Gastrocnemius medialis (tissue), 4 donors: Measurements from ENCODE around the gene PCSK6. TPM values are rescaled to one million over a fixed set of nuclear protein-coding genes. Genes with fewer than 3 reads are reported as not detected.

ENCODE experiments used
- ATAC-seq, 2 donors: fragments of 150-250 bp; one replicate each; pipeline ENCODE4 v1.9.1; 2016
- DNase-seq, 2 donors: peaks; one replicate each; pipeline ENCODE4 v3.0.0-alpha.2; 2019
- H3K27ac ChIP-seq, 4 donors: fragments of 200-600 bp; sonication (generic); 1 replicate in 1 of 4; 2 replicates in 3 of 4; pipeline ENCODE4 v1.5.1; 2016 to 2018; ENCODE audit warnings: mild to moderate bottlenecking in 2 of 4, moderate library complexity in 1 of 4
- H3K27me3 ChIP-seq, 3 donors: fragments of 200-600 bp; sonication (generic) in 2 of 3; 1 replicate in 1 of 3; 2 replicates in 2 of 3; pipeline versions ENCODE4 v1.5.1 to v1.6.0; 2016 to 2019; ENCODE audit warnings: mild to moderate bottlenecking in 1 of 3, moderate library complexity in 1 of 3
- H3K36me3 ChIP-seq, 2 donors: fragments of 200-600 bp; sonication (generic) in 1 of 2; one replicate each; pipeline ENCODE4 v1.5.1; 2017 to 2018
- H3K4me1 ChIP-seq, 2 donors: fragments of 200-600 bp; sonication (generic) in 1 of 2; one replicate each; pipeline ENCODE4 v1.5.1; 2016 to 2017; ENCODE audit warnings: mild to moderate bottlenecking in 2 of 2
- H3K4me3 ChIP-seq, 4 donors: fragments of 200-600 bp; sonication (generic) in 3 of 4; 1 replicate in 1 of 4; 2 replicates in 3 of 4; pipeline ENCODE4 v1.5.1; 2016 to 2019; ENCODE audit warnings: mild to moderate bottlenecking in 2 of 4
- H3K9me3 ChIP-seq, 3 donors: fragments of 200-600 bp; sonication (generic) in 2 of 3; 1 replicate in 1 of 3; 2 replicates in 2 of 3; pipeline ENCODE4 v1.5.1; 2016 to 2019
- CTCF ChIP-seq, 5 experiments: fragments of 450-650 bp in 3 of 5; fragments of 200-600 bp in 2 of 5; sonication (generic) in 2 of 5; IDR thresholded peaks in 4 of 5; conservative IDR thresholded peaks in 1 of 5; 1 replicate in 4 of 5; 2 replicates in 1 of 5; pipeline ENCODE4 v1.5.1; 2016 to 2019; ENCODE audit warnings: antibody characterized with exemption in 5 of 5, mild to moderate bottlenecking in 3 of 5, moderate library complexity in 3 of 5
- POLR2A ChIP-seq, 2 donors: fragments of 450-650 bp; IDR thresholded peaks; one replicate each; pipeline ENCODE4 v1.6.1; 2017; ENCODE audit warnings: antibody characterized with exemption in 2 of 2, mild to moderate bottlenecking in 2 of 2, moderate library complexity in 2 of 2
- in situ Hi-C, 4 donors: fragments of 200-750 bp; cut with MboI; loops; one replicate each; pipeline versions ENCODE4 v1.15.0 to v1.8.0; 2017; ENCODE audit warnings: low sequenced_read_pairs in 4 of 4
- intact Hi-C: fragments of 100-400 bp; cut with DNase I; formaldehyde crosslinking; loops from one replicate; pipeline ENCODE4 v1.15.1; 2023; ENCODE audit warnings: low total_unique reads
- total RNA-seq, 4 donors: library from RNA; depleted of rRNA; stranded (reverse); fragments of >200 nt; gene quantifications; one replicate each; pipeline versions ENCODE4 v1.1.0 to v1.2.3, GENCODE V29; 2016

Gene PCSK6
- total RNA-seq, 4 donors from 2014 or later: 12.8 to 46.0 (median 23.6) TPM

- TF ChIP-seq CTCF (IDR thresholded peaks at IDR 0.05 in 4 of 5, conservative IDR thresholded peaks at IDR 0.05 in 1 of 5) (no peak), POLR2A (IDR thresholded peaks at IDR 0.05) (no peak)
- ATAC-seq (no peak), DNase-seq (no peak)
- H3K9me3 ChIP-seq: no peaks in the 10 kb centered on the region
- H3K27me3 ChIP-seq: no peaks in the 10 kb centered on the region
- H3K27ac ChIP-seq: no peak overlapping the region
- no peaks in the 10 kb centered on the region for H3K36me3 ChIP-seq
- H3K4me3 ChIP-seq: no peak overlapping the region
- H3K4me1 ChIP-seq: peaks cover 0 to 6% of the 10 kb centered on the region in 2 donors
- intact Hi-C loops: no loop called here
- in situ Hi-C loops: no loop called here
Measured at GRCh38 chr15:101533371-101534140, 44.0 kb upstream of the PCSK6 start.

GRCh38 chr15:101532865-101533264 lies 43.4 kb upstream of the PCSK6 start:
- no peak overlapping the region for H3K27ac ChIP-seq
- H3K9me3 ChIP-seq: no peaks in the 10 kb centered on the region
- intact Hi-C loops: no loop called here
- no peak for DNase-seq
- no peaks in the 10 kb centered on the region for H3K36me3 ChIP-seq
- H3K4me3 ChIP-seq: no peak overlapping the region
- ATAC-seq: no peak
- in situ Hi-C loops: no loop called here
- H3K27me3 ChIP-seq: no peaks in the 10 kb centered on the region
- peaks cover 2 to 8% of the 10 kb centered on the region in 2 donors for H3K4me1 ChIP-seq
- TF ChIP-seq CTCF (IDR thresholded peaks at IDR 0.05 in 4 of 5, conservative IDR thresholded peaks at IDR 0.05 in 1 of 5) (no peak), POLR2A (IDR thresholded peaks at IDR 0.05) (no peak)

DNA sequence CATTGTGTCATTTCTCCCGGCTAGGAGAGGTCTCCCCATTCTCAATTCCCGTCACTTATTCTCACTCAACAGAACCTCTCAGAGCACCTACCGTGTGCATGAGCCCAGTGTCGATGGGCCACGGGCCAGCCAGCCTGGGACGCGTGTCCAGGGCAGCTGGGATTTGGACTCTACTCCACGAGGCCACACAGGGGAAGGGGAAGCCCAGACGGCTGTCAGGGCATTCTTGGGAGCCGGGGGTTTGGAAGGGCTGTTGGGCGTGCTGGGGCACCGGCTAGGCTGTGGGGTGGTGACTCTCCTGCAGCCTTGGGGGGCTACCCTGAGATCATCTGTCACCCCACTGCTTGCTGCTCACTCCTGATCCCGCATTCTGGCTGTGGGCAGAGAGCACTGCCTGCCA lies 41.7 kb upstream of the PCSK6 start:
- no peak for ATAC-seq
- Histone ChIP-seq H3K27me3 (no peaks in the 10 kb centered on the region), H3K9me3 (no peaks in the 10 kb centered on the region), H3K27ac (no peak overlapping the region), H3K4me3 (no peak overlapping the region), H3K36me3 (no peaks in the 10 kb centered on the region), H3K4me1 (peaks cover 9 to 13% of the 10 kb centered on the region in 2 donors)
- TF ChIP-seq CTCF (IDR thresholded peaks at IDR 0.05 in 4 of 5, conservative IDR thresholded peaks at IDR 0.05 in 1 of 5) (no peak), POLR2A (IDR thresholded peaks at IDR 0.05) (no peak)
- in situ Hi-C loops (no loop called here), intact Hi-C loops (no loop called here)
- no peak for DNase-seq

- H3K27me3 ChIP-seq: no peaks in the 10 kb centered on the region
- no peak for ATAC-seq
- no peak overlapping the region for H3K4me3 ChIP-seq
- intact Hi-C loops (no loop called here), in situ Hi-C loops (no loop called here)
- DNase-seq: no peak
- H3K4me1 ChIP-seq: peaks cover 9 to 13% of the 10 kb centered on the region in 2 donors
- H3K9me3 ChIP-seq: no peaks in the 10 kb centered on the region
- no peaks in the 10 kb centered on the region for H3K36me3 ChIP-seq
- no peak for TF ChIP-seq CTCF (IDR thresholded peaks at IDR 0.05 in 4 of 5, conservative IDR thresholded peaks at IDR 0.05 in 1 of 5)
- TF ChIP-seq POLR2A (IDR thresholded peaks at IDR 0.05): no peak
- H3K27ac ChIP-seq: no peak overlapping the region
Measured at GRCh38 chr15:101530224-101530958, 40.9 kb upstream of the PCSK6 start.
